Testis (tissue), 5 donors: Measurements from ENCODE around the gene CD69. TPM values are rescaled to one million over a fixed set of nuclear protein-coding genes. Genes with fewer than 3 reads are reported as not detected.

Experiments used
- DNase-seq: peaks from one replicate; pipeline ENCODE4 v3.0.0-alpha.2; 2019
- H3K27ac ChIP-seq, 2 donors: fragments of 200-600 bp; sonication (generic); one replicate each; pipeline ENCODE4 v1.5.1; 2019
- H3K27me3 ChIP-seq: fragments of 200-600 bp; sonication (generic); one replicate; pipeline ENCODE4 v1.5.1; 2019
- H3K36me3 ChIP-seq: fragments of 200-600 bp; sonication (generic); one replicate; pipeline ENCODE4 v1.5.1; 2017; ENCODE audit warnings: low read depth; ENCODE audit errors: missing control alignments
- H3K4me1 ChIP-seq: fragments of 200-600 bp; sonication (generic); one replicate; pipeline ENCODE4 v1.5.1; 2019
- H3K4me3 ChIP-seq, 2 donors: fragments of 200-600 bp; sonication (generic); one replicate each; pipeline ENCODE4 v1.5.1; 2017 to 2019
- H3K9me3 ChIP-seq: fragments of 200-600 bp; sonication (generic); one replicate; pipeline ENCODE4 v1.5.1; 2017
- CTCF ChIP-seq, 3 experiments: fragments of 450-650 bp in 2 of 3; fragments of 200-600 bp in 1 of 3; sonication (generic) in 1 of 3; IDR thresholded peaks; one replicate each; pipeline ENCODE4 v1.5.1; 2016 to 2019; ENCODE audit warnings: antibody characterized with exemption in 3 of 3, mild to moderate bottlenecking in 2 of 3, moderate library complexity in 1 of 3
- POLR2A ChIP-seq: fragments of 450-650 bp; IDR thresholded peaks from one replicate; pipeline ENCODE4 v1.6.1; 2017; ENCODE audit warnings: antibody characterized with exemption, mild to moderate bottlenecking, moderate library complexity
- WGBS, 2 donors: methylation state at CpG; one replicate each; pipeline ENCODE4 v1.1.5; 2018; 5-methylcytosine and 5-hydroxymethylcytosine counted together
- intact Hi-C: fragments of 100-400 bp; cut with DNase I; formaldehyde crosslinking; loops from one replicate; pipeline ENCODE4 v1.15.1; 2023; ENCODE audit warnings: low total_unique reads
- long read RNA-seq, 2 donors: transcript quantifications; one replicate each; lab custom pipeline, GENCODE V29; 2026
- polyA plus RNA-seq: library from polyadenylated mRNA; stranded (reverse); fragments of 350-450 nt; fragmentation: Illumina TruSeq; extraction: RNeasy Lipid Tissue Mini Kit (QIAGEN cat#74804); gene quantifications from one replicate; pipeline ENCODE4 v1.2.3, GENCODE V29; 2014; ENCODE audit warnings: low read depth, low replicate concordance; ENCODE audit not compliant: insufficient read depth
- total RNA-seq, 2 donors: library from RNA; depleted of rRNA; stranded (reverse); fragments of >200 nt; gene quantifications; one replicate each; pipeline ENCODE4 v1.2.3, GENCODE V29; 2016

The CD69 gene
- 1 to 10 TPM; 2.1 to 3.0 TPM for total RNA-seq
- polyA plus RNA-seq = 3.3 TPM
- long read RNA-seq, donor 1 = 0 reads
- long read RNA-seq, donor 2 = 0 reads

GRCh38 chr12:9760699-9761418 is at the start of gene CD69:
Gene CD69 (minus strand): TSS chr12:9760901. CDS start chr12:9760820, 81 bp downstream.
- Histone ChIP-seq H3K4me3 (no peak within 1 kb of the TSS), H3K27ac (no peak within 1 kb of the TSS), H3K9me3 (no peaks in the 10 kb centered on the region), H3K4me1 (no peaks in the 10 kb centered on the region), H3K36me3 (no peaks in the 10 kb centered on the region), H3K27me3 (no peaks in the 10 kb centered on the region)
- intact Hi-C loops = no loop called here
- TF ChIP-seq CTCF (IDR thresholded peaks at IDR 0.05) (no peak), POLR2A (no peak)
- 56 to 68% methylated on average over 6 of the region's 6 CpGs for WGBS, 2 donors
- DNase-seq = peak; percentile 49

- Histone ChIP-seq H3K27ac (no peak overlapping the region), H3K4me3 (no peak overlapping the region), H3K4me1 (no peaks in the 10 kb centered on the region), H3K9me3 (no peaks in the 10 kb centered on the region), H3K27me3 (no peaks in the 10 kb centered on the region), H3K36me3 (no peaks in the 10 kb centered on the region)
- no peak for DNase-seq
- intact Hi-C loops = no loop called here
- TF ChIP-seq CTCF (IDR thresholded peaks at IDR 0.05) (no peak), POLR2A (no peak)
Observed at GRCh38 chr12:9809866-9810265, 49.2 kb upstream of the CD69 start.

- Histone ChIP-seq H3K36me3 (no peaks in the 10 kb centered on the region), H3K4me1 (no peaks in the 10 kb centered on the region), H3K4me3 (no peak overlapping the region), H3K9me3 (no peaks in the 10 kb centered on the region), H3K27me3 (no peaks in the 10 kb centered on the region), H3K27ac (no peak overlapping the region)
- no peak for TF ChIP-seq POLR2A
- TF ChIP-seq CTCF (IDR thresholded peaks at IDR 0.05) = no peak
- 87 to 90% methylated on average over 4 of the region's 4 CpGs for WGBS, 2 donors
- DNase-seq = no peak
- intact Hi-C loops = no loop called here
Observed at GRCh38 chr12:9809338-9809737, 48.6 kb upstream of the CD69 start.

DNA sequence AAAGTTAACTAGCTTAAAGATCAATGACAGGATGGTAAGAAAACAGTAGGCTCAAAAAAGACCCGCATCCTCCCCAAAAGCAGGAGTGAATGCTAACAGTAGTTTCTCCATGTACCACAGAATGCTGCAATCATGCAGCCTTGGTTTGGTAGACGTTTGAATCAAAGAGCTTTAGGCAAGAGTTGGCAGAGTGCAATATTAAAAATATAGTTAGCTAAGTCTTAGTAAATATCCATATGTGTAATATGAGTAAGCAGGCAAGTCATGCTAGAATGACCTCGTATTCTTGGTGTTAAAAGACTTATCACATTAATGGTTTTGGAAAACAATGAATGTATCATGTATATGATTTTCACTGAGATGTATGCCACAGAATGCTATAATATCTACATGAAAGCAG is 47.8 kb upstream of the CD69 start:
- Histone ChIP-seq H3K4me3 (no peak overlapping the region), H3K27ac (no peak overlapping the region), H3K27me3 (no peaks in the 10 kb centered on the region), H3K9me3 (no peaks in the 10 kb centered on the region), H3K36me3 (no peaks in the 10 kb centered on the region), H3K4me1 (no peaks in the 10 kb centered on the region)
- DNase-seq = no peak
- intact Hi-C loops = no loop called here
- 68 to 75% methylated on average over 3 of the region's 3 CpGs for WGBS, 2 donors
- no peak for TF ChIP-seq POLR2A
- TF ChIP-seq CTCF (IDR thresholded peaks at IDR 0.05) = no peak

DNA sequence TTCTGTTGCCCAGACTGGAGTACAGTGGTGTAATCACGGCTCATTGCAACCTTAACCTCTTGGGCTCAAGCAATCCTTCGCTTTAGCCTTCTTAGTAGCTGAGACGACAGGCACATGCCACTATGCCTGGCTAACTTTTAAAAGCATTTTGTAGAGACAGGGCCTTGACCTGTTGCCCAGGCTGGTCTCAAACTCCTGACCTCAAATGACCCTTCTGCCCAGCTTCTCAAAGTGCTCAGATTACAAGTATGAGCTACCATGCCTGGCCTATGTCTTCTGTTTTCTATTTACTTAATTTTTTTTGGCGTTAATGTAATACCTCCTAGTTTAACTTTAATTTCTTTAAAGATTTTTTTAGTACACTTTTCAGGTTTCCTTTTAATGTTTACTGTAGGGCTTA is 46.0 kb upstream of the CD69 start:
- Histone ChIP-seq H3K4me1 (no peaks in the 10 kb centered on the region), H3K36me3 (no peaks in the 10 kb centered on the region), H3K9me3 (no peaks in the 10 kb centered on the region), H3K4me3 (no peak overlapping the region), H3K27ac (no peak overlapping the region), H3K27me3 (no peaks in the 10 kb centered on the region)
- no peak for TF ChIP-seq POLR2A
- no peak for TF ChIP-seq CTCF (IDR thresholded peaks at IDR 0.05)
- DNase-seq = no peak
- intact Hi-C loops = no loop called here
- 75 to 84% methylated on average over 4 of the region's 4 CpGs for WGBS, 2 donors
